ENCODE data around the gene PCDH15.

The PCDH15 gene

DNA sequence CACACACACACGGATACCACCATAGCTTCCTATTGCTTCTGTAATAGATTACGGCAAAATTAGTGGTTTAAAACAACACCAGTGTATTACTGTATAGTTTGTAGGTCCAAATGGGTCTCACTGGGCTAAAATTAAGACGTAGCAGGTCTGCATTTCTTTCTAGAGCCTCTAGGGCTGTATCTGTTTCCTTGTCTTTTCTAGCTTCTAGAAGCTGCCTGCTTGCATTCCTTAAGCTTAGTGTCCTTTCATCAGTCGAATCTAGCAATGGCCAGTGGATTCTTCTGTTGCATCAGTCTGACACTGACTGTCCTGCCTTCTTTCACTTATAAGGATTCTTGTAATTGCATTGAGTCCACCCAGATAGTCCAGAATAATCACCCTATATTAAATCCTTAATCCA is 882.3 kb downstream of the PCDH15 start:
- TF ChIP-seq, protein P1, sequence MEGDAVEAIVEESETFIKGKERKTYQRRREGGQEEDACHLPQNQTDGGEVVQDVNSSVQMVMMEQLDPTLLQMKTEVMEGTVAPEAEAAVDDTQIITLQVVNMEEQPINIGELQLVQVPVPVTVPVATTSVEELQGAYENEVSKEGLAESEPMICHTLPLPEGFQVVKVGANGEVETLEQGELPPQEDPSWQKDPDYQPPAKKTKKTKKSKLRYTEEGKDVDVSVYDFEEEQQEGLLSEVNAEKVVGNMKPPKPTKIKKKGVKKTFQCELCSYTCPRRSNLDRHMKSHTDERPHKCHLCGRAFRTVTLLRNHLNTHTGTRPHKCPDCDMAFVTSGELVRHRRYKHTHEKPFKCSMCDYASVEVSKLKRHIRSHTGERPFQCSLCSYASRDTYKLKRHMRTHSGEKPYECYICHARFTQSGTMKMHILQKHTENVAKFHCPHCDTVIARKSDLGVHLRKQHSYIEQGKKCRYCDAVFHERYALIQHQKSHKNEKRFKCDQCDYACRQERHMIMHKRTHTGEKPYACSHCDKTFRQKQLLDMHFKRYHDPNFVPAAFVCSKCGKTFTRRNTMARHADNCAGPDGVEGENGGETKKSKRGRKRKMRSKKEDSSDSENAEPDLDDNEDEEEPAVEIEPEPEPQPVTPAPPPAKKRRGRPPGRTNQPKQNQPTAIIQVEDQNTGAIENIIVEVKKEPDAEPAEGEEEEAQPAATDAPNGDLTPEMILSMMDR (conservative IDR thresholded peaks at IDR 0.05; ENCODE audit: low read length), result no peak
- DNase-seq (ENCODE audit: low read depth), result no peak
- H3K4me3 ChIP-seq (ENCODE audit: low read length), result no peak overlapping the region

DNA sequence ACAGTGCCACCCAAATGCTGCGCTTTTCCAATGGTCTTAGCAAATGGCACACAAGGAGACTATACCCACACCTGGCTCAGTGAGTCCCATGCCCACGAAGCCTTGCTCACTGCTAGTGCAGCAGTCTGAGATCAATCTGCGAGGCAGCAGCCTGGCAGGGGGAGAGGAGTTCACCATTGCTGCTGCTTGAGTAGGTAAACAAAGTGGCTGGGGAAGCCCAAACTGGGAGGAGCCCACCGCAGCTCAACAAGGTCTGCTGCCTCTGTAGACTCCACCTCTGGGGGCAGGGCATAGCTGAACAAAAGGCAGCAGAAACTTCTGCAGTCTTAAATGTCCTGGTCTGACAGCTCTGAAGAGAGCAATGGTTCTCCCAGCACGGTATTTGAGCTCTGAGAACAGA is 891.2 kb downstream of the PCDH15 start:
- TF ChIP-seq, protein P1 (conservative IDR thresholded peaks at IDR 0.05; ENCODE audit: low read length), result no peak
- no peak for DNase-seq (ENCODE audit: low read depth)
- no peak overlapping the region for H3K4me3 ChIP-seq (ENCODE audit: low read length)

DNA sequence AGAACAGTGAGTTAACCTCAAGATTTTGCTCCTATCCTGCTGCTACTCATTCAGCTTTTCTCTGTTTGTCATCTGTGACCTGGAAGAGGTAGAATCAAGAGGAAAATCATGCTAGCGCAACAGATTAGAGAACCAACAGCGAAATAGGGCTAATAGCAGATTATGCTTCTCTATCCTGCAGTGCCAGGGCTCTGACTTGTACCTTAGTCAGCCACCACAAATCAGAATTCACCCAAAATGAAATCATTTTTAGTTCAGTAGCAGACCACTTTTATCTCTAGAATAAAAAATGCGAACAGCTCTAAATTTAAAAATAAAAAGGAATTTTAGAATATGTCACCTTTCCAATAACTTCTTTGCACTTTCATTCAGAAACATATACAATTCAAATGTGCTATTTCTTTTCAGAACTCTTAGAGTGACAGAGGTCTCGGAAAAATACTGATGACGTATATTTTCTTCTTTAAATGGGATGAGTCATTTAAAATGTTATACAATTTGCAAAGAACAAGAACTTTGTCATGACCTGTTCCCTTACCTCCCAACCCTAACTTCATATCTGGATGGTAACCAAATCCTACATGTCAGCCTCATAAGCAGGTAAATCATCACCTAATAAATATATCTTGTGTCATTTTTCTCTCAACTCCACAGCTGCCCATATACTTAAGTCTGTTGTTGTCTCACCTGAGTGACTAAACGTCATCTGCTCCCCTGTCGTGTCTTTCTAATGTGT is 896.4 kb downstream of the PCDH15 start:
- TF ChIP-seq, protein P1 (conservative IDR thresholded peaks at IDR 0.05; ENCODE audit: low read length), result no peak
- no peak for DNase-seq (ENCODE audit: low read depth)
- H3K4me3 ChIP-seq (ENCODE audit: low read length), result no peak overlapping the region

DNA sequence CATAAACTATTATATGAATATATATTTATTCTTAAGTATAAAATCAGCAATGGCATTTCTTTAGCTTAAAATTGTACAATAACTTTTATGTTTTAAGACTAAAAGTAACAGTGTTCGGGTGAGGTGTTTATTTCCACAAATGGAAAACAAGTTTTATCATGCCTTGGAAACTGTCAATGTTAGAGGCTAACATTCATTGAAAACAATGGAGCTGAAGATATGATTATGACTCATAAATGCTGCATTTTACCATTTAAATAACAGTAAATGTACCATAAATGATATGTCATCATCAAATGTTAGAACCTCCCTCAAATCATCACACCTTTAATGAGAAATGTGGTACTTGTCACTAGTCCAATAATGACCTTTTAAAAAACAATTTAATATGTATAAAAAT is 897.3 kb downstream of the PCDH15 start:
- no peak for DNase-seq (ENCODE audit: low read depth)
- TF ChIP-seq, protein P1 (conservative IDR thresholded peaks at IDR 0.05; ENCODE audit: low read length), result no peak
- no peak overlapping the region for H3K4me3 ChIP-seq (ENCODE audit: low read length)

DNA sequence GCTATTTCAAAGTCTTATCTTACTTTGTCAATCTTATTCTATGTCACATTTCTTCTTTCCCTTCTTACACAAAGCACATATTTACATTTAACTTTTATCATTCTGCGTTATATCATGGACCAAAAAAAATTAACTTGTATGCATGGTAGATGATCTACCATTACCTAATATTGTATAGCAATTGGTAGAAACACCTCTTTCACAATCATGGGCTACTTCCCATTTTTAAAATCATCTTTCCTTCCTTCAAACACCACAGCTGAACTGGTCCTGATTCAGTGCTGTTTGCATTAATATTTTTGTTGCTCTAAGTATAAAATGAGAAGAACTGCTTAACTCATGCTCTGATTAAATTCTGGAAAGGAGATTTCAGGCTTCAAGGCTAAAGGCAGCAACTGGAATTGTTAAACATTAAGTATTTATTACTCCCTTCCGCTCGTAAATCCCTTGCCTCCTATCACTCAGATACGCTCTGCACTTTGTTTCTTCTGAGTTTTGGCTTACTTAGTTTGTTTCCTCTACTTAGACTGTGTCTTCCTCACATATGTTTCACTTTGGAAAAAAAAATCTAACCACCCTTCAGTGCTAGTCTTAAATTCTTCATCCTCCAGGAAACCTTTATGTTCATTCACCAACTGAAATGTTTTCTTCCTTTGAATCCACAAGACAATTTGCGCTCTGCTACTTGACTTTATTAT is 901.4 kb downstream of the PCDH15 start:
- TF ChIP-seq, protein P1 (conservative IDR thresholded peaks at IDR 0.05; ENCODE audit: low read length), result no peak
- H3K4me3 ChIP-seq (ENCODE audit: low read length), result no peak overlapping the region
- no peak for DNase-seq (ENCODE audit: low read depth)

DNA sequence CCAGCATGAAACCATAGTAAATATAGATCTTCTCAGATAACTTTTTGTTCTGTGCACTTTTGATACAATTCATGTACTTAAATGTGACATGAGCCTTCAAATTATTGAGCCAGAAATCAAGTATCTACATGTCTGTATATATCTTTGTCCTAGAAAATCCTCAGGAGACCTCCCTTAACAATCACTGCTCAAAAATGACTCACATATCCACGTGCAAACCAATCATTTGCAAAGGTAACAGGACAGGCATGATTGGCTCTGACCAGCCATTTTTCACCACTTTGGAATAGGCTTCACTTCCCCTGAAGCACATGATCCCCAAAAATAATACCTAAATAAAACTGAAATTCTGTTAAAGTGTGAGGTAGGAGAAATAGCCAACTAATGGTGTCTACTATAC is 902.5 kb downstream of the PCDH15 start:
- DNase-seq (ENCODE audit: low read depth), result no peak
- no peak overlapping the region for H3K4me3 ChIP-seq (ENCODE audit: low read length)
- TF ChIP-seq, protein P1 (conservative IDR thresholded peaks at IDR 0.05; ENCODE audit: low read length), result no peak

DNA sequence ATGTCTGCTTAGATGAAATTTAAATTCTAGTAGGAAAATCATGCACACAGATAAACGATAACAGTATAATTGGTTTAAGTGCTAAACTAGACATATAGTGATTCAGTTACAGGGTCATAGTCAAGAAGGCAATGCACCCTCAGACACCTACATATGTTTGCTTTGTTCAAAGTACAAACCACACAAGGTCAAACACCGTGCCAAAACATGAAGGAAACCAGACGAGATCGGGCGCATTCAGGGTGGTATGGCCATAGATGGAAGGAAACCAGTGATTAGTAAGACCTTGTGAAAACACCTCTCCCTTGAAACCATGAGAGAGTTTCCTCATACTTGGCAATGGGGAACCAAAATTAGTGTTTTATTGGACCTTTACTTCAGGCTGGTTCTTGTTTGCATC is 906.9 kb downstream of the PCDH15 start:
- TF ChIP-seq, protein P1 (conservative IDR thresholded peaks at IDR 0.05; ENCODE audit: low read length), result no peak
- no peak for DNase-seq (ENCODE audit: low read depth)
- H3K4me3 ChIP-seq (ENCODE audit: low read length), result no peak overlapping the region

All from AG10803 (cell line).